GM10847 (cell line): ENCODE results near the gene RAB14.

Source experiments
- POLR2A ChIP-seq: IDR thresholded peaks from 2 replicates; pipeline ENCODE4 v1.6.1; 2011; ENCODE audit not compliant: insufficient read length; ENCODE audit errors: extremely low read depth

The RAB14 gene

GRCh38 chr9:121201738-121202533 is at the start of gene RAB14:
Gene RAB14 (minus strand): TSS chr9:121201869. CDS start chr9:121193412, 8,457 bp downstream.
- peak; percentile 88 for TF ChIP-seq POLR2A

DNA sequence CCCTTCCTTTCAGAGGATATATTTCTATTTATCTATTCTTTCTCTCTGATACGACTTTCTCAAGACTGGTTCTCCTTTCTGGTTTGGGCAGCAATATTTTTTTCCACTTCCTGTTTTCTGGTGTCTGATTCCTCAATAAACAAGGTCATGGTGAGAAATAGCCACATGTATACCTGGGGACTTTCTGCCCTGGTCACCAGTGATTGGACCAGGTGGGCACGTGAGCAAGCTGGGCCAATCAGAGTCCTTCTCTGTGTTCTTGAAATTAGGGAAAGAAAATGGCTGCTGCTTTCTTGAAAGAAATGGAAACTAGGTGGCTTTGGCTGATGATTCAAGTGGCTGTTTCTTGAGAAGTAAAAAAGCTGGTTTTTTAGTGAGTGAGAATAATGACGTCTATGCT is 47.9 kb upstream of the RAB14 start:
- no peak for TF ChIP-seq POLR2A

DNA sequence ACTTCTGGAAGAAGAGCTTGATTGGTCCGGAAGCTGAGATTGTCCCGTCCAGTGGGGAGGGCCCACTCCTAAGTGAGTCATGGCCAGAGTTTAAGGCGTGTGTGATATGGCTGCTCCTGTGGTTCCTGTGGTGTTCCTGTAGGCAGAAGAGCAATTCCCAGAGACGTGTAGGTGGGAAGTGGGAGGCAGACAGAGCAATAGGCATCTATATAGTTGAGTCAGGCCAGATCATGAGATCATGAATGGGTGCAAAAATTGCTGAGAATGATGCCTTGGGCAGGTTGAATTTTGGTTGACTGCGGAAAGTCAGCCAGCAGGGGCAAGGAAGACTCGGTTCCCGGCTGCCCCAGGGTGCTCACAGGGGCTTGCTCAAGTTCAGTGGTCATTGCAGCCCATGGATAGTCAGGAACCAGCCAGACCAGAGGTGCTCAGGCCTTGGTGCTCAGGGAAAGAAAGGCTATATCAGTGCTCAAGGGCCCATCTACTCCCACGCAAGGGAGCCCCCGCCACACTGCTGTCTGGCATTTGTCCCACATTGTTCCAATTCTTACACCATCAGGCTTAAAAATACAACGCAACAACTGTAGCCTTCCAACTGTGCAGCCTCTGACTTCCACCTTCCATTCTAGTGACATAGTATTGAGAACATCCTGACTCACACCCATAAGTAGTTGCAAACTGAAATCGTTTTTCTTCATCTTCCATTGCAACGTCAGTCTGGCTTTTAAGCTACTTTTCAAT is 45.3 kb upstream of the RAB14 start:
- TF ChIP-seq POLR2A, result no peak

GRCh38 chr9:121242959-121243346 is 41.3 kb upstream of the RAB14 start:
- no peak for TF ChIP-seq POLR2A

DNA sequence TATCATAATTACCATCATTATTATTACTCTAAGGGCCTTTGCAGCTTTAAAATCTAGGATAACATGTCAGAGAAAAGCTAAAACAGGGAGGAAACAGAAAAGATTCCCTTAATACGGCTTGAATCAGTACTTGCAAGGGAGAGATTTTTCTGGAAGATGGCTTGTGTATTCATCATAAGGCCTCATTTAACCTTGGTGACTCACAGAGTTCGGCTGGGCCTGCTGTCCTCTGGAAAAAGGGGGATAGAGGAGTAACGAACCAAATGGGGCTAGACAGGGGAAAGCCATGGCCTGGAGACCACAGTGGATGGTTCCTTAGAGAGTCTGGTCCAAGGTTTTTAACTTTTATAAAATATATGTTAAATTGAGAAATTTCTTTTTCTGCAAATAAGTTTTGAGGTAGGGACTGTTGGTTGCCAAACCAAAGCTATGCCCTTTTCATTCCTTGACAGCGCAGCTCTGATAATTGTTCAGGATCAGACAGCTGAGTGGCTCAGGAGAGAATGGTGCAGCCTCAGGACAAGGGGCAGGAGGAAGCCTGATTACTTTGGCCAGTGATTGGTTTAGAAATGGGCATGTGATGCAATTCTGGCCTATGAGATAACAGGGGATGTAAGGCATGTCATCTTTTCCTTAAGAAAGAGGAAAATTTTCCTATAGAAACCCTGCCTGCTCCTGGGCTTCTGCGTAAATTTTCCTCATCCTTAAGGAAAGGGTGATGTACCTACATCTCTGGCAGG is 40.7 kb upstream of the RAB14 start:
- TF ChIP-seq POLR2A, result no peak

DNA sequence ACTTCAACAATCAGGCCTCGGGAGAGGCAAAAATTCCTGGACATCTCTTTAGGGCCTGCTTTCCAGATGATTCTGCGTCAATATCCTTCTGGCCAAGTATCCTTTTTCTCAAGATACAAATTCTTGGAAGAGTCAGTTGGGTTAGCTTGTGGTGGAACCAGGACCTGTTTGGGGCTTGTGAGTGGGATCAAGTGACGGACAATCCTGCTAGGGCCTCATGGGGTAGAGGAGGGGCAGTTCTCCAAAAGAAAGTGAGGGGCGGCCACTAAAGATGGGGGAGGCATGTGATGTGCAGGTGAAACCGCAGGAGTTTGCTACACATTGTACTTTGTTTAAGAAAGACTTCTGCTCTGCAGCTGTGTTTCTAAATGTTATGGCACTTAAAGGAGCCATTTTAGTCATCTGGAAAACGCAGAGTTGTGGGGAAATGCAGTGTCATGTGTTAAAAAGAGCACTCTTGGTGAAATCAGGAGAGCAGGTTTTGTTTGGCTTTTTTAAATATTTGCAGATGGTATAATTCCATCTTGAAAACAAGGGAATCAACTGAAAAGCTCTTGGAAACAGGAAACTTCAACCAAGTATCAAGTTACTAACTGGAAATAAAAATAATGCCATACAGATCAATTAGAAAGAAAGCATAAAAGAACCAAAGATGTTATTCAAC is 38.9 kb upstream of the RAB14 start:
- no peak for TF ChIP-seq POLR2A

DNA sequence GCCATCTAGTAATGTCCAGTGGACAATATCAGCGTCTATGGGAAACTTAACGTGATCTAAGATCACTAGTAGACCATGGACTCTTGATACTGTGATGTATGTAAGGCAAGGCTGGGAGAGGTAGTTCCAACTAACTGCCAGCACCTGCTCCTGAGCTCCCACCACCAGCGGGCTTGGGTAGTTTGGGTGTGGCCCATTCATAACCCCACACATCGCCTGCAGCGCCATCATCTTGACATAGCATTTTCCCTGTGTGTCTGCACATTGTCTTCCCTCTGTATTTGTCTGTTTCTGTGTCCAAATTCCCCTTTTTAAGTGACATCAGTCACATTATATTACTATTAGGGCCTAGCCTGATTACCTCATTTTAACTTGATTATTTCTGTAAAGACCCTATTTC is 38.2 kb upstream of the RAB14 start:
- TF ChIP-seq POLR2A, result no peak

- no peak for TF ChIP-seq POLR2A
Measured at GRCh38 chr9:121239071-121239470, 37.4 kb upstream of the RAB14 start.

GRCh38 chr9:121237916-121238315 is 36.2 kb upstream of the RAB14 start:
- no peak for TF ChIP-seq POLR2A

GRCh38 chr9:121235512-121235911 is 33.8 kb upstream of the RAB14 start:
- no peak for TF ChIP-seq POLR2A

DNA sequence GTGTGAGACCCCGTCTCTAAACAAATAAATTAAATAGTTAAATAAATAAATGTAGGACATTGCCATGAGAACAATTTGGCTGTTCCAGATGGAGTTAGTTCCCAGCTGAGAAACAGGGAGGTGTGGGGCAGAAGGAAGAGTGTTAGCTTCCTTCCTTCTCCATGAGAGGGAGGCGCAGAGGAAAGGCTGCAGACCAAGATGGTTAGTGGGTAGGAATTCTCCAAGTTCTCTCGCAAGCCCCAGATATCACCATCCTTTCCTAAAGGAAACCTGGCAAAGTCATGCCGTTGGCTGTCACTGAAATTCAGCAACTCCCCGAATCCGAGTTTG is 33.1 kb upstream of the RAB14 start:
- TF ChIP-seq POLR2A, result no peak

- TF ChIP-seq POLR2A, result no peak
Measured at GRCh38 chr9:121233906-121234831, 32.5 kb upstream of the RAB14 start.

DNA sequence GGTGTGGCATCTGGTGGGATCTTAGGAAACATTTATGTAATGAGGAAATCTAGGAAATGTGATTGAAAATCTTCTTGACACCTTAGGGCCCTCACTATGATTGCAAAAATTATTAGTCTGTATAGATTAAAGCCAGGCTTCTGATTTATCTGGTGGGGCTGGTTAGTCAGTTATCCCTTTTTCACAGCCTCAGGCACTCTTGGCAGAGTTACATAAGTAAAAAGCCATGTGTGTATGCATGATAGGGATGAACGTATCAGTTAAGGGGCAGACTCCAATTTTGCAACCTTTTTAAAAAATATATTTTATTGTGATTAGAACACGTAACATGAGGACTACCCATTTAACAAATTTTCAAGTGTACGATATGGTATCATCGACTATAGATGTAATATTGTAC is 30.6 kb upstream of the RAB14 start:
- TF ChIP-seq POLR2A, result no peak

- no peak for TF ChIP-seq POLR2A
Measured at GRCh38 chr9:121230256-121230655, 28.6 kb upstream of the RAB14 start.

DNA sequence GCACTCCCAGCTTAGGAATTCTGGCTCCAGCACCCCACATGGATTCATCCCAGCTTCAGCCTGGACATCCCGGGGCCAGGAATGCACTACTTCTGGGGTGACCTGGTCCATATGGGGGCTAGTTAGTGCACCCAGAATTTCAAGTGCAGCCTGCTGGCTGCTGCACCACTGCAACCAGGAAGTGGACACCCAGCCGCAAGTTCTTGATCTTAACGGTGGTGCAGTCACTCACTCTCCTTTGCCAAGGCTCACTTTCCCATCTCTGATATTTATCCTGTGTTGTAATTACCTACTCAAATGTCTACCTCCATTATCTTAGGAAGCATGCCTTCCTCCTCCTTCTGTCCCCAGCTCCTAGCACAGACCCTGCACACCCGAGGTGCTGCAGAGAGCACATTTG is 26.2 kb upstream of the RAB14 start:
- TF ChIP-seq POLR2A, result no peak

DNA sequence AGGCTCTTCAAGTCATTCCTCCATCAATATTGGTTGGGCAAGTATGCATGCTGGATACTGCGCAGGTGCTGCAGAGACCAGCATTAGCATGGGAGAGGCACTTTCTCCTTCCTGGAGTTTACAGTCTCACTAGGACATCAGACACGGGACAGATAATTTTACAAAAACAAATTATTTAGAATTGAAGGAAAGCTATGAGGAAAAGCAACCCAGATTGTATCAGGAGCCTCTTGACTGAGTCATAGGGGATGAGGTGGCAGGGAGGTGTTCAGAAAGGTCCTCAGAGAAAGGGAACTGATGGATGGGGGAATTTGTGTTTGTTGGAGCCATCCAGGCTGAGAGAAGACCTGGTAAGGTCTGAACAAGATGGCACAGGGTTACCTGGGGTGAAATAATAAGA is 24.5 kb upstream of the RAB14 start:
- TF ChIP-seq POLR2A, result no peak
